Calu3 (cell line): ENCODE results near the gene FGGY. TPM values are rescaled to one million over a fixed set of nuclear protein-coding genes. Genes with fewer than 3 reads are reported as not detected.
A peak's percentile ranks its signal among the peaks of the same experiment; 100 is the strongest.
"Not testable (repeated sequence)": the region's sequence is repeated elsewhere in the genome, so short reads cannot be mapped to it uniquely, and the experiment has no call there.

Experiments
- BruUV-seq: library from RNA; stranded (reverse); fragments of 400-500 nt; replicated peaks from 2 replicates; lab custom pipeline; 2021; lab: Mats Ljungman, UMichigan
- CTCF ChIA-PET: fragments of 300-600 bp; sonication (Branson Sonifier 250); formaldehyde crosslinking; loops from one replicate; lab custom pipeline; 2022; ENCODE audit warnings: antibody characterized with exemption; lab: Charles Lee
- DNase-seq: peaks from one replicate; pipeline ENCODE4 v3.0.0; 2022
- H3K27ac Mint-ChIP-seq: one replicate; pipeline ENCODE4 v1.8.0; 2022; ENCODE audit warnings: mixed read lengths; ENCODE audit not compliant: unreplicated experiment
- H3K27me3 Mint-ChIP-seq: one replicate; pipeline ENCODE4 v1.8.0; 2022; ENCODE audit warnings: mixed read lengths; ENCODE audit not compliant: unreplicated experiment
- H3K36me3 Mint-ChIP-seq: one replicate; pipeline ENCODE4 v1.8.0; 2022; ENCODE audit warnings: mild to moderate bottlenecking, moderate library complexity, mixed read lengths; ENCODE audit not compliant: insufficient read depth, unreplicated experiment
- H3K4me1 Mint-ChIP-seq: one replicate; pipeline ENCODE4 v1.8.0; 2022; ENCODE audit warnings: mild to moderate bottlenecking, low read depth, mixed read lengths; ENCODE audit not compliant: unreplicated experiment
- H3K4me3 Mint-ChIP-seq: one replicate; pipeline ENCODE4 v1.8.0; 2022; ENCODE audit warnings: mild to moderate bottlenecking, low read depth, moderate library complexity, mixed read lengths; ENCODE audit not compliant: unreplicated experiment
- H3K9me3 Mint-ChIP-seq: one replicate; pipeline ENCODE4 v1.8.0; 2022; ENCODE audit warnings: low read depth, mixed read lengths; ENCODE audit not compliant: unreplicated experiment
- CTCF ChIP-seq: fragments of 200-600 bp; IDR thresholded peaks from one replicate; pipeline ENCODE4 v1.8.0; 2022; ENCODE audit warnings: antibody characterized with exemption; ENCODE audit not compliant: unreplicated experiment
- intact Hi-C: fragments of 100-400 bp; cut with micrococcal nuclease; formaldehyde crosslinking; loops from one replicate; pipeline ENCODE4 v1.10.0; 2022; ENCODE audit not compliant: unreplicated experiment
- total RNA-seq: library from RNA; stranded (reverse); gene quantifications from 2 replicates; pipeline ENCODE4 v1.2.3, GENCODE V29; 2022

The FGGY gene
- total RNA-seq, 1 experiment from 2014 or later, result 11.1 TPM

DNA sequence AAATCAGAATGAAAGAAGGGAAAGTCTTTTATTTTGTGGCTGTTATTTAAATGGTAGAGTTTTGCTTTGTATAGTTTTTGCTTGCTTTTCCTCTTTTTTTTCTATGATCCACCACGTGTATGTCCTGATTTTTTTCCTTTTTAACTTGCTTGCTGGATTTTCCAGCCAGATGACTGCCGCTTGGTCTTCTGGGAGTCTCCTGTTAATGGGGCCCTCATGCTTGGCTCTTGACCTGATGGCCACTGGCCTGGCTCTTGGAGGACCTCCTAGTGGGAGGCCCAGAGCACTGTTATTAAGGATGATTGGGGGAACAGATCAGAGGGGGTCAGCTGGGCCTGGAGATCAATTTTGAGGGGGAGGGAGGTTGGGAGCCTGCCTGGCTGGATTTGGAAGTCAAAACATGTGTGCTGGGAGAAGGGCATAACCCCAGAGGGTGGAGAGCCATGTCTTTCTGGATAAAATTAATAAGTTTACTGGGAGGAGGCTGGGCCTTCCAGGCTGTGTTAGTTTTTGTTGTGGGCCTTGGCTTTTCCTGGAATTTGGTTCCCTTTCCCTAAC lies 1.2 kb downstream of the FGGY start:
- no TSS peak for BruUV-seq
- H3K9me3 Mint-ChIP-seq, result peaks cover 8% of the 10 kb centered on the region
- H3K4me3 Mint-ChIP-seq, result peak overlapping the region; percentile 76

GRCh38 chr1:59298710-59299346 lies 1.9 kb downstream of the FGGY start:
- intact Hi-C loops, result loop anchor here (5.0 to 10.0 kb wide), 6 partner anchors 133 to 484 kb away; no protein-coding TSS in a partner anchor
- no peak for TF ChIP-seq CTCF
- Mint-ChIP-seq H3K9me3 (peaks cover 8% of the 10 kb centered on the region), H3K27me3 (no peaks in the 10 kb centered on the region), H3K4me1 (peaks cover 30% of the 10 kb centered on the region), H3K36me3 (peaks cover 23% of the 10 kb centered on the region), H3K4me3 (no peak overlapping the region), H3K27ac (no peak overlapping the region)
- CTCF ChIA-PET, result no interaction called here
- no TSS peak for BruUV-seq
- DNase-seq, result no peak

More for the DNA sequence above, 1.2 kb downstream of the FGGY start:
- no peak for TF ChIP-seq CTCF
- intact Hi-C loops, result loop anchor here (5.0 to 10.0 kb wide), 6 partner anchors 134 to 483 kb away; no protein-coding TSS in a partner anchor
- H3K4me1 Mint-ChIP-seq, result peaks cover 30% of the 10 kb centered on the region
- DNase-seq, result no peak
- H3K27ac Mint-ChIP-seq, result peak overlapping the region; percentile 71
- CTCF ChIA-PET, result no interaction called here
- H3K36me3 Mint-ChIP-seq, result peaks cover 23% of the 10 kb centered on the region
- no peaks in the 10 kb centered on the region for H3K27me3 Mint-ChIP-seq

DNA sequence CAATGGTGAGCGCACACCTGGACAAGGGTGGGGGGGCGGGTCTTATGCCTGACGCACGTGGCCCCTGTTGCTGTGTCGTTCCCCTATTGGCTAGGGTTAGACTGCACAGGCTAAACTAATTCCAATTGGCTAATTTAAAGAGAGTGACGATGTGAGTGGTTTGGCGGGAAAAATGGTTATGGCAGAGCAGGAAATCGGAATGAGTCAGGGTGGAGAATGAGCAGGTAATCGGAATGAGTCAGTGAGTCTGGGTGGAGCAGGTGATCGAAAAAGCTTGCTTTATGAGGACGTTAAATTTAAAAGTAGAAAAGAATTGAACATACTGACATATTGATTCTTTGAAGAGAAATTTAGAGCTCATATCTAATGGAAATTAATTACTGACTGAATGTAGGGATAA lies 2.8 kb downstream of the FGGY start:
- H3K27me3 Mint-ChIP-seq, BruUV-seq, H3K27ac Mint-ChIP-seq, CTCF ChIA-PET, H3K4me3 Mint-ChIP-seq, DNase-seq: not testable (repeated sequence)
- peaks cover 12% of the 10 kb centered on the region for H3K9me3 Mint-ChIP-seq
- H3K4me1 Mint-ChIP-seq, result peaks cover 30% of the 10 kb centered on the region
- peaks cover 23% of the 10 kb centered on the region for H3K36me3 Mint-ChIP-seq
- intact Hi-C loops, result loop anchor here (5.0 to 10.0 kb wide), 6 partner anchors 133 to 485 kb away; no protein-coding TSS in a partner anchor

- CTCF ChIA-PET, result no interaction called here
- intact Hi-C loops, result no loop called here
- Mint-ChIP-seq H3K4me1 (peaks cover 21% of the 10 kb centered on the region), H3K27me3 (no peaks in the 10 kb centered on the region), H3K36me3 (peaks cover 10% of the 10 kb centered on the region), H3K4me3 (no peak overlapping the region), H3K9me3 (peaks cover 21% of the 10 kb centered on the region), H3K27ac (no peak overlapping the region)
- no peak for DNase-seq
- BruUV-seq, result no TSS peak
- no peak for TF ChIP-seq CTCF
Observed at GRCh38 chr1:59302297-59302696, 5.4 kb downstream of the FGGY start.

GRCh38 chr1:59302871-59303270 lies 6.0 kb downstream of the FGGY start:
- Mint-ChIP-seq H3K4me1 (peaks cover 18% of the 10 kb centered on the region), H3K27ac (no peak overlapping the region), H3K27me3 (no peaks in the 10 kb centered on the region), H3K36me3 (peaks cover 4% of the 10 kb centered on the region), H3K4me3 (no peak overlapping the region), H3K9me3 (peaks cover 21% of the 10 kb centered on the region)
- intact Hi-C loops, result no loop called here
- BruUV-seq, result no TSS peak
- CTCF ChIA-PET, result no interaction called here
- DNase-seq, result no peak
- TF ChIP-seq CTCF, result no peak
